A673 (cell line): ENCODE results near the gene JSRP1.

ENCODE experiments used
- CTCF ChIP-seq: fragments of 300-800, 200-600 bp; sonication (generic); conservative IDR thresholded peaks from 2 replicates; pipeline ENCODE4 v1.5.1; 2017; ENCODE audit warnings: low read depth, mild to moderate bottlenecking, antibody characterized with exemption, low read length, moderate library complexity, mixed read lengths
- EZH2 ChIP-seq: fragments of 200-600 bp; sonication (generic); IDR thresholded peaks from 2 replicates; pipeline ENCODE4 v1.6.1; 2017; ENCODE audit warnings: borderline replicate concordance, low read depth, mild to moderate bottlenecking, mixed read lengths, antibody characterized with exemption, low read length; ENCODE audit not compliant: poor library complexity, severe bottlenecking

- TF ChIP-seq CTCF (no peak), EZH2 (no peak)
Observed at GRCh38 chr19:2266183-2266993, 10.2 kb upstream of the JSRP1 start.
